Natural killer cell (primary cell): ENCODE measurements around the gene C17orf67. TPM values are rescaled to one million over a fixed set of nuclear protein-coding genes. Genes with fewer than 3 reads are reported as not detected.

Source experiments
- ATAC-seq, 3 donors: fragments of 150-1000 bp in 2 of 3; fragments of 200-7000 bp in 1 of 3; cut with Tn5 transposase; 1 replicate in 1 of 3; 2 replicates in 2 of 3; pipeline ENCODE4 v1.10.0; 2021; ENCODE audit warnings: mild to moderate bottlenecking in 2 of 3, moderate library complexity in 2 of 3
- DNase-seq, 2 donors: peaks; one replicate each; pipeline versions ENCODE4 v3.0.0 to v3.0.0-alpha.2; 2013 to 2021; ENCODE audit warnings: mixed read lengths in 1 of 2
- H3K27ac ChIP-seq: one replicate; pipeline ENCODE4 v1.5.1; 2013; ENCODE audit warnings: mild to moderate bottlenecking, low read length
- H3K27me3 ChIP-seq: one replicate; pipeline ENCODE4 v1.6.1; 2013; ENCODE audit warnings: low read length; ENCODE audit not compliant: control insufficient read depth, insufficient read depth
- H3K36me3 ChIP-seq: one replicate; pipeline ENCODE4 v1.6.1; 2013; ENCODE audit warnings: low read length; ENCODE audit not compliant: control insufficient read depth, insufficient read depth
- H3K4me1 ChIP-seq: one replicate; pipeline ENCODE4 v1.6.1; 2013; ENCODE audit warnings: low read length; ENCODE audit not compliant: control insufficient read depth, insufficient read depth
- H3K4me3 ChIP-seq: one replicate; pipeline ENCODE4 v1.5.1; 2013; ENCODE audit warnings: low read length
- H3K9me3 ChIP-seq: one replicate; pipeline ENCODE4 v1.6.1; 2013; ENCODE audit warnings: low read length; ENCODE audit not compliant: control insufficient read depth, insufficient read depth
- H3K27ac Mint-ChIP-seq, 2 donors: one replicate each; pipeline ENCODE4 v1.8.0; 2022; ENCODE audit warnings: mild to moderate bottlenecking in 2 of 2, mixed read lengths in 2 of 2, moderate library complexity in 1 of 2
- H3K27me3 Mint-ChIP-seq, 2 donors: one replicate each; pipeline ENCODE4 v1.8.0; 2022; ENCODE audit warnings: low read depth in 2 of 2, mixed read lengths in 2 of 2
- H3K36me3 Mint-ChIP-seq: one replicate; pipeline ENCODE4 v1.8.0; 2022; ENCODE audit warnings: mixed read lengths
- H3K4me1 Mint-ChIP-seq, 2 donors: one replicate each; pipeline ENCODE4 v1.8.0; 2022; ENCODE audit warnings: mixed read lengths in 2 of 2
- H3K4me3 Mint-ChIP-seq: one replicate; pipeline ENCODE4 v1.8.0; 2022; ENCODE audit warnings: mild to moderate bottlenecking, moderate library complexity, mixed read lengths
- H3K9me3 Mint-ChIP-seq, 2 donors: one replicate each; pipeline ENCODE4 v1.8.0; 2022; ENCODE audit warnings: mixed read lengths in 2 of 2
- WGBS: methylation state at CpG from one replicate; pipeline ENCODE4 v1.1.7; 2013; ENCODE audit warnings: missing lambda C conversion rate; ENCODE audit not compliant: insufficient coverage; 5-methylcytosine and 5-hydroxymethylcytosine counted together
- intact Hi-C: fragments of 100-400 bp; cut with micrococcal nuclease; formaldehyde crosslinking; loops from one replicate; pipeline ENCODE4 v1.14.2; 2022
- total RNA-seq, 4 donors: library from RNA; stranded (reverse); fragments of 120-200 nt in 1 of 4; gene quantifications; one replicate each; pipeline versions ENCODE4 v1.2.3 to v1.2.4, GENCODE V29; 2013 to 2022
- TF ChIP-seq, protein P1 (sequence below): fragments of 200-600 bp; IDR thresholded peaks from one replicate; pipeline ENCODE4 v1.8.0; 2022; ENCODE audit warnings: antibody characterized with exemption

C17orf67 gene
- total RNA-seq, 3 donors from 2014 or later (not counting 1 experiment from before 2014, with no cell fraction given): 3.4 to 4.8 (median 3.5) TPM

DNA sequence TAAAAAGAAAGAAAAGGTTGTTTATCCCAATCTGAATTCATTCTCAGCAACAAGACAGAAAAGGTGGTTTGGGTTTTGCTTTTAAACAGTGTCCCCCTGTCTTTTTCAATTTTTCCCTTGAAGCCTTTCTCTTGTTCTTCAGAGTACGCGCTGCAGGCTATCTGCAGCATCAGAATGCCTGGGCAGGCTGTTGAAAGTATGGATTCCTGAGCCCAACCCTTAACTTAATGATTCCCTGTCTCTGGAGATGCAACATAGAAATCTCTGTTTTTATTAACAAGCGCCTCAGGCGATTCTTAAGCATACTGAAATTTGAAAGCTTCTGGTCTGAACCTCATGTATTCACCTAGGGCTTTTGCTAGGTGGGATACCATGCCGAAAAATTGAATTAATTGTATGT, 32.4 kb upstream of the C17orf67 start:
- H3K27ac Mint-ChIP-seq: no peak overlapping the region

DNA sequence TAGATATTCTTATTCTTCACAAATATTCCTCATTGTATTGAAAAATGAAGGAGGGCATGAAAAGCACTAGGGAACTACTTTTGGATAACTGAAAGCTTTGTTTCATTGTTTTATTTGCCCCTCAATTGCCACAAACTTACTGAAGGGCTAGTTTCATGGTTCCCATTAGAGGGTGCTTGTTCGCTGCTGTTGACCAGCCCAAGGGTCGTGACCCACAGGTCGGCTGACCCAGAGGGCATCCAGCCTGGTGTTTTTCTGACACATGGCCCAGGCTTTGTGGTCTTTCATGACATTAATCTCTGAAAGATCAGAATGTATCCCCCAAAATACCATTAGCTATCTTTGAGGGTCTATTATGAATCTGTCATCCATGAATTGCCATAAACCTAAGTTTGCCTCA, 30.3 kb upstream of the C17orf67 start:
- no peak for ATAC-seq
- no peak for DNase-seq
- no peaks in the 10 kb centered on the region for H3K4me1 Mint-ChIP-seq
- intact Hi-C loops: no loop called here
- Histone ChIP-seq H3K4me1 (no peaks in the 10 kb centered on the region), H3K9me3 (no peaks in the 10 kb centered on the region), H3K27me3 (no peaks in the 10 kb centered on the region), H3K36me3 (peaks cover 31% of the 10 kb centered on the region), H3K27ac (no peak overlapping the region), H3K4me3 (no peak overlapping the region)
- TF ChIP-seq, protein P1, sequence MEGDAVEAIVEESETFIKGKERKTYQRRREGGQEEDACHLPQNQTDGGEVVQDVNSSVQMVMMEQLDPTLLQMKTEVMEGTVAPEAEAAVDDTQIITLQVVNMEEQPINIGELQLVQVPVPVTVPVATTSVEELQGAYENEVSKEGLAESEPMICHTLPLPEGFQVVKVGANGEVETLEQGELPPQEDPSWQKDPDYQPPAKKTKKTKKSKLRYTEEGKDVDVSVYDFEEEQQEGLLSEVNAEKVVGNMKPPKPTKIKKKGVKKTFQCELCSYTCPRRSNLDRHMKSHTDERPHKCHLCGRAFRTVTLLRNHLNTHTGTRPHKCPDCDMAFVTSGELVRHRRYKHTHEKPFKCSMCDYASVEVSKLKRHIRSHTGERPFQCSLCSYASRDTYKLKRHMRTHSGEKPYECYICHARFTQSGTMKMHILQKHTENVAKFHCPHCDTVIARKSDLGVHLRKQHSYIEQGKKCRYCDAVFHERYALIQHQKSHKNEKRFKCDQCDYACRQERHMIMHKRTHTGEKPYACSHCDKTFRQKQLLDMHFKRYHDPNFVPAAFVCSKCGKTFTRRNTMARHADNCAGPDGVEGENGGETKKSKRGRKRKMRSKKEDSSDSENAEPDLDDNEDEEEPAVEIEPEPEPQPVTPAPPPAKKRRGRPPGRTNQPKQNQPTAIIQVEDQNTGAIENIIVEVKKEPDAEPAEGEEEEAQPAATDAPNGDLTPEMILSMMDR: no peak
- H3K27me3 Mint-ChIP-seq: no peaks in the 10 kb centered on the region
- 82% methylated on average over 3 of the region's 3 CpGs for WGBS
- H3K27ac Mint-ChIP-seq: no peak overlapping the region
- no peaks in the 10 kb centered on the region for H3K9me3 Mint-ChIP-seq
- H3K4me3 Mint-ChIP-seq: no peak overlapping the region
- H3K36me3 Mint-ChIP-seq: peaks cover 24% of the 10 kb centered on the region

More for the DNA sequence above, 32.4 kb upstream of the C17orf67 start:
- TF ChIP-seq, protein P1: no peak
- Histone ChIP-seq H3K9me3 (no peaks in the 10 kb centered on the region), H3K27me3 (no peaks in the 10 kb centered on the region), H3K4me1 (no peaks in the 10 kb centered on the region), H3K4me3 (no peak overlapping the region), H3K27ac (no peak overlapping the region), H3K36me3 (peaks cover 27% of the 10 kb centered on the region)
- H3K4me3 Mint-ChIP-seq: no peak overlapping the region
- 100% methylated on average over 4 of the region's 5 CpGs for WGBS
- peaks cover 18% of the 10 kb centered on the region for H3K36me3 Mint-ChIP-seq
- DNase-seq (no peak), ATAC-seq (no peak)
- intact Hi-C loops: no loop called here
- no peaks in the 10 kb centered on the region for H3K27me3 Mint-ChIP-seq
- no peaks in the 10 kb centered on the region for H3K4me1 Mint-ChIP-seq
- no peaks in the 10 kb centered on the region for H3K9me3 Mint-ChIP-seq

DNA sequence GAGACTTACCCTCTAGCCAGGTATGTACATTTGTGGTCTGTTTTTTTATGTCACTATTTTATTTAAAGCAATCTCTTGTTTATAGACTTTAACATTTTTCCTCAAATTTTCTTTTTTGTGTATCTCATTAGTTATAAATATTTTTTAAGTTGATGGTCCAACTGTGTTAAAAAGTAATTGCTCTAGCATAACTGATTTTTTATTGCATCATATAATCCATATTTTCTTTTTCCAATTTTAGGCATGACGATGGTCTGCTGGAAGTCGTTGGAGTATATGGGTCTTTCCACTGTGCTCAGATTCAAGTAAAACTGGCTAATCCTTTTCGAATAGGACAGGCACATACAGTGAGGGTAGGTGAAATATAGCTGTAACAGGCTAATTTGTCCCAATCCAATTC, 28.2 kb upstream of the C17orf67 start:
- no peaks in the 10 kb centered on the region for H3K27me3 ChIP-seq
- ATAC-seq: no peak
- no peaks in the 10 kb centered on the region for H3K9me3 Mint-ChIP-seq
- H3K27ac ChIP-seq: no peak overlapping the region
- H3K36me3 ChIP-seq: peaks cover 44% of the 10 kb centered on the region
- peaks cover 24% of the 10 kb centered on the region for H3K36me3 Mint-ChIP-seq
- TF ChIP-seq, protein P1: no peak
- no peaks in the 10 kb centered on the region for H3K4me1 ChIP-seq
- H3K4me3 ChIP-seq: no peak overlapping the region
- intact Hi-C loops: no loop called here
- H3K27ac Mint-ChIP-seq: no peak overlapping the region
- H3K4me3 Mint-ChIP-seq: no peak overlapping the region
- 97% methylated on average over 3 of the region's 3 CpGs for WGBS
- H3K4me1 Mint-ChIP-seq: no peaks in the 10 kb centered on the region
- H3K27me3 Mint-ChIP-seq: no peaks in the 10 kb centered on the region
- H3K9me3 ChIP-seq: no peaks in the 10 kb centered on the region
- DNase-seq: no peak

DNA sequence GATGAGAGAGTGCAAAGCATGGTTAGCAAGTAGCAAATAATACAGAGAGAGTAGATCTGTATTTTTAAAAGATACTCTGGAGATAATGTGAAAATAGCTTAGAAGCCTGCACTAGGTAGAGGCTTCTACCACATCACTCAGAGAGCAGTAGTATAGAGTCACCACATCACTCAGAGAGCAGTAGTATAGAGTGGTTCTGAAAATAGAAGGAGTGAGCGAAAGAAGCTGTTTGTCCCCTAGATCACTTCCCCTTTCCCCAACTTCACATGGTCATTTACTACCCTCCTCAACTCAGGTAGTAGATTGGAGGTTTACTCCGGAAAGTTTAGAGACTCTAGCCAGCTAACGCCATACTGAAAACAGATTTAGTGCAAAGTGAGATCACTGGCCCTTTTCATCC, 17.3 kb upstream of the C17orf67 start:
- H3K9me3 Mint-ChIP-seq: no peaks in the 10 kb centered on the region
- Histone ChIP-seq H3K4me1 (no peaks in the 10 kb centered on the region), H3K36me3 (peaks cover 26% of the 10 kb centered on the region), H3K9me3 (no peaks in the 10 kb centered on the region), H3K4me3 (no peak overlapping the region), H3K27ac (no peak overlapping the region), H3K27me3 (no peaks in the 10 kb centered on the region)
- H3K4me1 Mint-ChIP-seq: peaks cover 0 to 5% of the 10 kb centered on the region in 2 donors
- peaks cover 21% of the 10 kb centered on the region for H3K36me3 Mint-ChIP-seq
- TF ChIP-seq, protein P1: no peak
- ATAC-seq (no peak), DNase-seq (no peak)
- 67% methylated on average over 1 of the region's 3 CpGs for WGBS
- no peak overlapping the region for H3K4me3 Mint-ChIP-seq
- no peak overlapping the region for H3K27ac Mint-ChIP-seq
- intact Hi-C loops: no loop called here
- no peaks in the 10 kb centered on the region for H3K27me3 Mint-ChIP-seq
